HCT116 (cell line): ENCODE data around the gene PLCB3. TPM values are rescaled to one million over a fixed set of nuclear protein-coding genes. Genes with fewer than 3 reads are reported as not detected.

Source experiments
- ATAC-seq: fragments of 200-7000 bp; cut with Tn5 transposase; 2 replicates; pipeline ENCODE4 v1.9.1; 2020; ENCODE audit warnings: mild to moderate bottlenecking, moderate library complexity
- BruUV-seq: library from RNA; stranded (reverse); fragments of 400-500 nt; replicated peaks from 2 replicates; lab custom pipeline; 2021; lab: Mats Ljungman, UMichigan
- CTCF ChIA-PET: fragments of 300-600 bp; sonication (Branson Sonifier 250); formaldehyde crosslinking; loops from one replicate; lab custom pipeline; 2021; ENCODE audit warnings: antibody characterized with exemption; lab: Charles Lee
- POLR2A ChIA-PET: fragments of 300-600, 350-600 bp; sonication (Branson Sonifier 250); formaldehyde crosslinking; loops from one replicate; lab custom pipeline; 2021; ENCODE audit warnings: antibody characterized with exemption; lab: Charles Lee
- RAD21 ChIA-PET, 2 experiments: fragments of 300-600 bp; sonication (Branson Sonifier 250); formaldehyde crosslinking; loops; one replicate each; lab custom pipeline; 2023; ENCODE audit warnings: low total read pairs in 2 of 2; ENCODE audit not compliant: uncharacterized antibody in 2 of 2, unreplicated experiment in 2 of 2, low non-redundant PET in 1 of 2; lab: Charles Lee
- DNase-seq: peaks from one replicate; pipeline ENCODE4 v3.0.0-alpha.2; 2010; ENCODE audit warnings: low read depth, low spot score
- H2AFZ ChIP-seq: fragments of 200-600 bp; shearing (Covaris generic), sonication (generic); 2 replicates; pipeline ENCODE4 v1.6.1; 2017; ENCODE audit warnings: low read depth, mixed run types, mixed read lengths, antibody characterized with exemption, low read length; ENCODE audit not compliant: poor library complexity, severe bottlenecking
- H3K27ac ChIP-seq: 2 replicates; pipeline ENCODE4 v1.5.1; 2012; ENCODE audit warnings: low read depth, low read length
- H3K27me3 ChIP-seq: fragments of 200-600 bp; sonication (generic); 2 replicates; pipeline ENCODE4 v1.6.1; 2016; ENCODE audit warnings: mixed run types, low read length, mixed read lengths; ENCODE audit not compliant: insufficient read depth
- H3K36me3 ChIP-seq, 2 experiments: fragments of 200-500 bp in 1 of 2; fragments of 200-600 bp in 1 of 2; sonication (Bioruptor generic) in 1 of 2; sonication (generic) in 1 of 2; 2 replicates each; pipeline versions ENCODE4 v1.5.1 to v1.6.1; 2014 to 2016; ENCODE audit warnings: low read length in 2 of 2, inconsistent platforms in 1 of 2, mixed read lengths in 1 of 2, mixed run types in 1 of 2; ENCODE audit not compliant: insufficient read depth in 2 of 2, control insufficient read depth in 1 of 2
- H3K4me1 ChIP-seq, 2 experiments: fragments of 200-600 bp in 1 of 2; sonication (generic) in 1 of 2; 2 replicates each; pipeline versions ENCODE4 v1.5.1 to v1.6.1; 2012 to 2017; ENCODE audit warnings: low read length in 2 of 2, inconsistent platforms in 1 of 2, mild to moderate bottlenecking in 1 of 2, mixed read lengths in 1 of 2, mixed run types in 1 of 2, moderate library complexity in 1 of 2; ENCODE audit not compliant: insufficient read depth in 2 of 2, control insufficient read depth in 1 of 2
- H3K4me2 ChIP-seq: fragments of 200-600 bp; sonication (generic); 2 replicates; pipeline ENCODE4 v1.6.1; 2017; ENCODE audit warnings: mixed run types, low read length, mixed read lengths
- H3K4me3 ChIP-seq, 2 experiments: fragments of 200-600 bp in 1 of 2; sonication (generic) in 1 of 2; replicated peaks in 1 of 2; 2 replicates each; pipeline ENCODE4 v1.5.1; 2011 to 2016; ENCODE audit warnings: low read length in 2 of 2, control low read depth in 1 of 2, low read depth in 1 of 2, mild to moderate bottlenecking in 1 of 2, mixed read lengths in 1 of 2, mixed run types in 1 of 2
- H3K79me2 ChIP-seq: fragments of 200-600 bp; sonication (generic); 2 replicates; pipeline ENCODE4 v1.6.1; 2017; ENCODE audit warnings: mild to moderate bottlenecking, mixed run types, low read length, moderate library complexity, mixed read lengths; ENCODE audit not compliant: insufficient read depth
- H3K9ac ChIP-seq: fragments of 200-600 bp; sonication (generic); 2 replicates; pipeline ENCODE4 v1.6.1; 2016; ENCODE audit warnings: low read length, mixed read lengths
- H3K9me2 ChIP-seq: fragments of 200-600 bp; sonication (generic), shearing (Covaris generic); 2 replicates; pipeline ENCODE4 v1.6.1; 2017; ENCODE audit warnings: mixed run types, mild to moderate bottlenecking, moderate library complexity; ENCODE audit not compliant: insufficient read depth
- H3K9me3 ChIP-seq, 2 experiments: fragments of 200-500 bp in 1 of 2; fragments of 200-600 bp in 1 of 2; sonication (Bioruptor generic) in 1 of 2; sonication (generic) in 1 of 2; 2 replicates each; pipeline ENCODE4 v1.6.1; 2014 to 2017; ENCODE audit warnings: low read length in 2 of 2, mixed read lengths in 2 of 2, inconsistent platforms in 1 of 2, low read depth in 1 of 2, mild to moderate bottlenecking in 1 of 2, mixed run types in 1 of 2, moderate library complexity in 1 of 2; ENCODE audit not compliant: control insufficient read depth in 1 of 2, insufficient read depth in 1 of 2
- H4K20me1 ChIP-seq: fragments of 200-600 bp; sonication (generic), shearing (Covaris generic); 2 replicates; pipeline ENCODE4 v1.6.1; 2017; ENCODE audit warnings: mixed run types, mild to moderate bottlenecking, moderate library complexity; ENCODE audit not compliant: insufficient read depth
- ELF1 ChIP-seq: IDR thresholded peaks from 2 replicates; pipeline ENCODE4 v1.6.1; 2012; ENCODE audit warnings: low read depth, borderline replicate concordance
- EZH2 ChIP-seq: fragments of 200-600 bp; sonication (generic); IDR thresholded peaks from 2 replicates; pipeline ENCODE4 v1.6.1; 2017; ENCODE audit warnings: antibody characterized with exemption, mixed run types
- JUND ChIP-seq: IDR thresholded peaks from 2 replicates; pipeline ENCODE4 v1.6.1; 2012
- POLR2A ChIP-seq: IDR thresholded peaks from 2 replicates; pipeline ENCODE4 v1.7.0; 2011; ENCODE audit warnings: borderline replicate concordance; ENCODE audit not compliant: insufficient read depth, insufficient read length; ENCODE audit errors: extremely low read depth
- RAD21 ChIP-seq: IDR thresholded peaks from 2 replicates; pipeline ENCODE4 v1.6.1; 2012; ENCODE audit warnings: low read depth, mild to moderate bottlenecking
- SIN3A ChIP-seq: IDR thresholded peaks from 2 replicates; pipeline ENCODE4 v1.6.1; 2012; ENCODE audit warnings: low read depth
- ZFX ChIP-seq: fragments of 450-650 bp; IDR thresholded peaks from 2 replicates; pipeline ENCODE4 v1.6.1; 2017
- ZNF274 ChIP-seq: fragments of 200-500 bp; sonication (Bioruptor generic); IDR thresholded peaks from 2 replicates; pipeline ENCODE4 v1.6.1; 2014; ENCODE audit warnings: mild to moderate bottlenecking, low read depth, low read length, inconsistent platforms
- intact Hi-C: fragments of 100-400 bp; cut with micrococcal nuclease; formaldehyde crosslinking; loops from 2 replicates; pipeline ENCODE4 v1.10.0; 2022
- total RNA-seq: library from RNA; stranded (reverse); gene quantifications from one replicate; pipeline ENCODE4 v1.2.1, GENCODE V29; 2021; ENCODE audit not compliant: unreplicated experiment

The PLCB3 gene
- total RNA-seq, 1 experiment from 2014 or later, result 106 TPM

- DNase-seq, result no peak
- Histone ChIP-seq H3K79me2 (peaks cover 18% of the 10 kb centered on the region), H3K9ac (no peak overlapping the region), H3K27ac (no peak overlapping the region; the same call in 1 of the 2 replicates), H2AFZ (no peak overlapping the region), H3K4me2 (no peak overlapping the region), H3K9me3 (no peaks in the 10 kb centered on the region), H4K20me1 (no peaks in the 10 kb centered on the region), H3K4me1 (peaks cover 21 to 58% of the 10 kb centered on the region in 2 experiments), H3K4me3 (no peak overlapping the region), H3K36me3 (0 out of 4 replicates have a peak, but pooled peaks cover 0 to 8% of the 10 kb centered on the region in 2 experiments), H3K27me3 (no peaks in the 10 kb centered on the region), H3K9me2 (no peaks in the 10 kb centered on the region)
- no peak for ATAC-seq
- POLR2A ChIA-PET, result no interaction called here
- CTCF ChIA-PET, result no interaction called here
- BruUV-seq, result no TSS peak
- TF ChIP-seq ZNF274 (no peak), POLR2A (no peak), RAD21 (no peak), JUND (no peak), ZFX (no peak), ELF1 (no peak)
- RAD21 ChIA-PET, result no interaction called here
- intact Hi-C loops, result no loop called here
These were observed 13.8 kb upstream of the PLCB3 start for GRCh38 chr11:64237484-64237951.

- H3K9me3 ChIP-seq, result no peaks in the 10 kb centered on the region
- ChIA-PET RAD21 (no interaction called here), POLR2A (no interaction called here), CTCF (no interaction called here)
- no peaks in the 10 kb centered on the region for H3K27me3 ChIP-seq
- no peak overlapping the region for H2AFZ ChIP-seq
- TF ChIP-seq SIN3A (no peak), EZH2 (no peak)
- peaks cover 0 to 9% of the 10 kb centered on the region in 2 experiments; a peak in 1 of 4 replicates for H3K36me3 ChIP-seq
- DNase-seq (no peak), ATAC-seq (no peak)
- H3K4me3 ChIP-seq, result no peak overlapping the region
- intact Hi-C loops, result no loop called here
- no peaks in the 10 kb centered on the region for H3K9me2 ChIP-seq
- H3K9ac ChIP-seq, result 0 out of 2 replicates have a peak overlapping the region, but pooled peaks have one; percentile 30
- H3K79me2 ChIP-seq, result peaks cover 23% of the 10 kb centered on the region
- peaks cover 27 to 58% of the 10 kb centered on the region in 2 experiments for H3K4me1 ChIP-seq
- H4K20me1 ChIP-seq, result no peaks in the 10 kb centered on the region
- no peak overlapping the region for H3K4me2 ChIP-seq
- H3K27ac ChIP-seq, result no peak overlapping the region; the same call in 1 of the 2 replicates
- BruUV-seq, result no TSS peak
These were observed 13.3 kb upstream of the PLCB3 start for GRCh38 chr11:64238076-64238475.
